GM23338 (cell line): ENCODE data around the gene TXLNB. TPM values are rescaled to one million over a fixed set of nuclear protein-coding genes. Genes with fewer than 3 reads are reported as not detected.

ENCODE experiments used
- ATAC-seq: fragments of 200-7000 bp; cut with Tn5 transposase; 3 replicates; pipeline ENCODE4 v1.9.1; 2020
- DNase-seq: peaks from one replicate; pipeline ENCODE4 v3.0.0-alpha.2; 2015; ENCODE audit warnings: low spot score
- H2AFZ ChIP-seq: fragments of 200-600 bp; sonication (generic); 2 replicates; pipeline ENCODE4 v1.8.0; 2016; ENCODE audit warnings: antibody characterized with exemption, mild to moderate bottlenecking, moderate library complexity
- H3F3A ChIP-seq: fragments of 200-600 bp; sonication (generic); replicated peaks from 2 replicates; pipeline ENCODE4 v1.8.0; 2017; ENCODE audit warnings: antibody characterized with exemption, mixed run types, low read depth
- H3K27ac ChIP-seq: fragments of 200-600 bp; sonication (generic); 2 replicates; pipeline ENCODE4 v1.6.1; 2016; ENCODE audit warnings: low read depth
- H3K27me3 ChIP-seq: fragments of 200-600 bp; sonication (generic); 2 replicates; pipeline ENCODE4 v1.8.0; 2016; ENCODE audit warnings: mild to moderate bottlenecking, mixed run types, moderate library complexity; ENCODE audit not compliant: insufficient read depth
- H3K36me3 ChIP-seq: fragments of 200-600 bp; sonication (generic); 2 replicates; pipeline ENCODE4 v1.8.0; 2016; ENCODE audit warnings: mild to moderate bottlenecking; ENCODE audit not compliant: insufficient read depth
- H3K4me1 ChIP-seq: fragments of 200-600 bp; sonication (generic); 2 replicates; pipeline ENCODE4 v1.8.0; 2016; ENCODE audit warnings: mild to moderate bottlenecking, moderate library complexity; ENCODE audit not compliant: insufficient read depth
- H3K4me2 ChIP-seq: fragments of 200-600 bp; sonication (generic); 2 replicates; pipeline ENCODE4 v1.7.1; 2017; ENCODE audit warnings: mixed run types
- H3K4me3 ChIP-seq: fragments of 200-600 bp; sonication (generic); 2 replicates; pipeline ENCODE4 v1.6.1; 2016; ENCODE audit warnings: mixed run types
- H3K79me2 ChIP-seq: fragments of 200-600 bp; sonication (generic); replicated peaks from 2 replicates; pipeline ENCODE4 v1.8.0; 2017; ENCODE audit warnings: mild to moderate bottlenecking; ENCODE audit not compliant: insufficient read depth
- H3K9me2 ChIP-seq: fragments of 200-600 bp; sonication (generic); 2 replicates; pipeline ENCODE4 v1.8.0; 2017; ENCODE audit not compliant: insufficient read depth
- H4K20me1 ChIP-seq: fragments of 200-600 bp; sonication (generic); replicated peaks from 2 replicates; pipeline ENCODE4 v1.8.0; 2017; ENCODE audit warnings: mild to moderate bottlenecking; ENCODE audit not compliant: insufficient read depth
- H3K27ac Mint-ChIP-seq: 2 replicates; pipeline ENCODE4 v1.8.0; 2020; ENCODE audit warnings: inconsistent platforms, mild to moderate bottlenecking, moderate library complexity, mixed read lengths
- H3K27me3 Mint-ChIP-seq: 3 replicates; pipeline ENCODE4 v1.8.0; 2022; ENCODE audit warnings: low read depth, mild to moderate bottlenecking, moderate library complexity, mixed read lengths, inconsistent platforms; ENCODE audit not compliant: insufficient read depth, poor library complexity
- H3K36me3 Mint-ChIP-seq: 3 replicates; pipeline ENCODE4 v1.8.0; 2021; ENCODE audit warnings: low read depth, mild to moderate bottlenecking, inconsistent platforms, moderate library complexity, mixed read lengths
- H3K4me1 Mint-ChIP-seq: 3 replicates; pipeline ENCODE4 v1.8.0; 2020; ENCODE audit warnings: mild to moderate bottlenecking, inconsistent platforms, mixed read lengths
- H3K4me3 Mint-ChIP-seq: 3 replicates; pipeline ENCODE4 v1.8.0; 2021; ENCODE audit warnings: moderate library complexity, mild to moderate bottlenecking, inconsistent platforms, mixed read lengths
- H3K9me3 Mint-ChIP-seq: 3 replicates; pipeline ENCODE4 v1.8.0; 2020; ENCODE audit warnings: moderate library complexity, mild to moderate bottlenecking, inconsistent platforms, mixed read lengths
- CREB1 ChIP-seq: fragments of 250-450 bp; sonication (Bioruptor Pico); IDR thresholded peaks from 2 replicates; pipeline ENCODE4 v1.5.0; 2020; ENCODE audit warnings: low read depth, mild to moderate bottlenecking, moderate library complexity
- CTCF ChIP-seq, 2 experiments: fragments of 200-600 bp in 1 of 2; sonication (generic) in 1 of 2; conservative IDR thresholded peaks; 2 replicates each; pipeline versions ENCODE4 v1.5.1 to v1.6.1; 2016 to 2017; ENCODE audit warnings: antibody characterized with exemption in 2 of 2, low read depth in 2 of 2, mild to moderate bottlenecking in 2 of 2, moderate library complexity in 1 of 2
- EZH2 ChIP-seq: fragments of 200-600 bp; sonication (generic); IDR thresholded peaks from one replicate; pipeline ENCODE4 v1.8.0; 2017; ENCODE audit warnings: antibody characterized with exemption, mild to moderate bottlenecking, low read depth; ENCODE audit not compliant: unreplicated experiment
- EZH2phosphoT487 ChIP-seq: fragments of 200-600 bp; sonication (generic); IDR thresholded peaks from one replicate; pipeline ENCODE4 v1.8.1; 2018; ENCODE audit warnings: antibody characterized with exemption; ENCODE audit not compliant: unreplicated experiment
- JUNB ChIP-seq: IDR thresholded peaks from one replicate; pipeline ENCODE4 v1.6.1; 2016; ENCODE audit warnings: antibody characterized with exemption; ENCODE audit not compliant: unreplicated experiment
- NANOG ChIP-seq: IDR thresholded peaks from 2 replicates; pipeline ENCODE4 v1.6.1; 2016; ENCODE audit warnings: antibody characterized with exemption, borderline replicate concordance
- POLR2AphosphoS5 ChIP-seq: IDR thresholded peaks from 2 replicates; pipeline ENCODE4 v1.6.1; 2016; ENCODE audit warnings: antibody characterized with exemption, low read depth
- REST ChIP-seq: IDR thresholded peaks from one replicate; pipeline ENCODE4 v1.6.1; 2018; ENCODE audit warnings: antibody characterized with exemption; ENCODE audit not compliant: unreplicated experiment
- STAT1 ChIP-seq: IDR thresholded peaks from one replicate; pipeline ENCODE4 v1.6.1; 2016; ENCODE audit warnings: antibody characterized with exemption; ENCODE audit not compliant: unreplicated experiment
- ZNF114 ChIP-seq: fragments of 250-450 bp; sonication (Bioruptor Pico); IDR thresholded peaks from 2 replicates; pipeline ENCODE4 v1.5.0; 2020; ENCODE audit warnings: mild to moderate bottlenecking, moderate library complexity
- ZNF331 ChIP-seq: fragments of 250-450 bp; sonication (Bioruptor Pico); IDR thresholded peaks from 2 replicates; pipeline ENCODE4 v1.5.0; 2020; ENCODE audit warnings: low read depth, mild to moderate bottlenecking, moderate library complexity
- ZNF462 ChIP-seq: fragments of 250-450 bp; sonication (Bioruptor Pico); IDR thresholded peaks from 2 replicates; pipeline ENCODE4 v1.5.0; 2020; ENCODE audit warnings: mild to moderate bottlenecking, moderate library complexity
- polyA plus RNA-seq: library from polyadenylated mRNA; unstranded; fragments of >200 nt; fragmentation: Nextera tagmentation; extraction: Ambion mirVana; gene quantifications from 2 replicates; pipeline ENCODE4 v1.2.1, GENCODE V29; 2016
- total RNA-seq: library from RNA; depleted of rRNA; stranded (reverse); fragments of >200 nt; shearing (Covaris generic); gene quantifications from 2 replicates; pipeline ENCODE4 v1.2.3, GENCODE V29; 2014
- TF ChIP-seq, protein P1 (sequence below): IDR thresholded peaks from 2 replicates; pipeline ENCODE4 v1.6.1; 2016; ENCODE audit warnings: antibody characterized with exemption

Gene TXLNB
- total and polyA plus RNA-seq, 2 experiments from 2014 or later, result 0.11 to 0.28 TPM

DNA sequence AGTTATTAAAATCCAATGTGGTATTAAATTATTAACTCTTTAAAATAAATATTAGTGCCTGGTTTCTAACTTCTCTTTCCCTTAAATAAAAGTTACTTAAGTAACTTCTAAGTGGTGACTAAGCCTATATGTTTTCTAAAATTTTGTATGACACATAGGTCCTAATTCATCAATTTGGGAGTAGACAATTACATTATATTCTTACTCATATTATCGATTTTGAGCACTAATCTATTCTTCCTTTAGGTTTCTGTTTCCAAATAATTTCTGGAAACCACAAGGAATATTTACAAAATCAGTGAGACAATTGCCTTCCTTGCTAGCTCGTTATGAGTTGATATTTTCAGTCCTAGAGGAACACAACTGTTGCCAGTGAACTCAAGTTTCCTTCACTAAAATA, 28.3 kb upstream of the TXLNB start:
- peaks cover 3% of the 10 kb centered on the region for H3K27me3 Mint-ChIP-seq
- Histone ChIP-seq H3K9me2 (no peaks in the 10 kb centered on the region), H2AFZ (no peak overlapping the region), H3K4me3 (no peak overlapping the region), H3K27me3 (no peaks in the 10 kb centered on the region), H4K20me1 (no peaks in the 10 kb centered on the region), H3K36me3 (no peaks in the 10 kb centered on the region), H3F3A (no peaks in the 10 kb centered on the region), H3K4me2 (no peak overlapping the region), H3K4me1 (peaks cover 15% of the 10 kb centered on the region), H3K79me2 (no peaks in the 10 kb centered on the region), H3K27ac (no peak overlapping the region)
- peaks cover 10% of the 10 kb centered on the region; the same call in 2 of the 3 replicates for H3K9me3 Mint-ChIP-seq
- no peak overlapping the region for H3K4me3 Mint-ChIP-seq
- no peak overlapping the region for H3K27ac Mint-ChIP-seq
- H3K36me3 Mint-ChIP-seq, result peaks cover 9% of the 10 kb centered on the region; the same call in 2 of the 3 replicates
- TF ChIP-seq CREB1 (CRISPR knock-in tag) (no peak), NANOG (no peak), ZNF114 (CRISPR knock-in tag) (no peak), REST (no peak), JUNB (no peak), ZNF331 (CRISPR knock-in tag) (no peak), CTCF (conservative IDR thresholded peaks at IDR 0.05; ENCODE audit: low read depth in 2 of 2) (no peak), EZH2 (no peak), STAT1 (no peak), POLR2AphosphoS5 (no peak), EZH2phosphoT487 (no peak), ZNF462 (CRISPR knock-in tag) (no peak)
- TF ChIP-seq, protein P1, sequence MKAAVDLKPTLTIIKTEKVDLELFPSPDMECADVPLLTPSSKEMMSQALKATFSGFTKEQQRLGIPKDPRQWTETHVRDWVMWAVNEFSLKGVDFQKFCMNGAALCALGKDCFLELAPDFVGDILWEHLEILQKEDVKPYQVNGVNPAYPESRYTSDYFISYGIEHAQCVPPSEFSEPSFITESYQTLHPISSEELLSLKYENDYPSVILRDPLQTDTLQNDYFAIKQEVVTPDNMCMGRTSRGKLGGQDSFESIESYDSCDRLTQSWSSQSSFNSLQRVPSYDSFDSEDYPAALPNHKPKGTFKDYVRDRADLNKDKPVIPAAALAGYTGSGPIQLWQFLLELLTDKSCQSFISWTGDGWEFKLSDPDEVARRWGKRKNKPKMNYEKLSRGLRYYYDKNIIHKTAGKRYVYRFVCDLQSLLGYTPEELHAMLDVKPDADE, result no peak
- no peak for DNase-seq
- H3K4me1 Mint-ChIP-seq, result peaks cover 25% of the 10 kb centered on the region
- ATAC-seq, result no peak
